Stimulated activated CD4-positive, alpha-beta T cell treated with anti-CD3 and anti-CD28 coated beads, Interleukin-4, amount 100 ng/mL, for 48 hours (primary cell): ENCODE measurements around the gene TADA3.

Source experiments
- DNase-seq, 2 donors: peaks; one replicate each; pipeline ENCODE4 v3.0.0-alpha.2; 2020; ENCODE audit warnings: low read depth in 2 of 2

TADA3 gene

DNA sequence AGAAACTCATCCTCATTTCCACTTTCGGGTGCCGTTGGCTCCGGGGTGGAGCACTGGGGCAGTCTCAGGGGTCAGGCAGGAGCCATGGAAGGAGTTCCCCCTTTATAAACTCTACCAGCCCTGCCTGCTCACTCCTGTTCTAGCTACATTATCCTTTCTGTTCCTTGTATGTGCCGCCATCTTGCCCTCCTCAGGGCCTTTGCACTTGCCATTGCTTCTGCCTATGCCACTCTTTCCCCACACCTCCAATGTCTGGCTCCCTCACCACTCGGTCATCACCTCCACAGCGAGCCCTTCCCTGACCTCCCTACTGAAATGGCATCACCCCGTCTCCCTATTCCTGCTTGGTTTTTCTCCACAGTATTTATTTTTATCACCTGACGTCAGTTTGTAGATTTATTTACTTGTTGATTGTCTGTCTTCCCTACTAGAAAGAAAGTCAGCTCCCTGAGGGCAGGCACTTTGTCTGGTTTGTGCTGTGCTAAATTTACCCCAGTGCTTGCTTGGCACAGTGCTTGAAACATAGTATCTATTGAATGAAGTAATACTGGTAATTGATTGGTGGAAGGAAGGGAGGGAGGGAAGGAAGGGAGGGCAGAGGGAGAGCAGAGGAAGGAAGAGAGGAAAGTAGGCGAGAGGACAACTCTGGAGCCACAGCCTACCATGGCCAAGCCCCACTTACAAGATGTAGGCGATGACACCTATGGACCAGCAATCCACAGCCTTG is 31.3 kb downstream of the TADA3 start:
- no peak for DNase-seq

GRCh38 chr3:9757427-9757826 is 34.8 kb downstream of the TADA3 start:
- no peak for DNase-seq

GRCh38 chr3:9754678-9755077 is 37.6 kb downstream of the TADA3 start:
- no peak for DNase-seq

DNA sequence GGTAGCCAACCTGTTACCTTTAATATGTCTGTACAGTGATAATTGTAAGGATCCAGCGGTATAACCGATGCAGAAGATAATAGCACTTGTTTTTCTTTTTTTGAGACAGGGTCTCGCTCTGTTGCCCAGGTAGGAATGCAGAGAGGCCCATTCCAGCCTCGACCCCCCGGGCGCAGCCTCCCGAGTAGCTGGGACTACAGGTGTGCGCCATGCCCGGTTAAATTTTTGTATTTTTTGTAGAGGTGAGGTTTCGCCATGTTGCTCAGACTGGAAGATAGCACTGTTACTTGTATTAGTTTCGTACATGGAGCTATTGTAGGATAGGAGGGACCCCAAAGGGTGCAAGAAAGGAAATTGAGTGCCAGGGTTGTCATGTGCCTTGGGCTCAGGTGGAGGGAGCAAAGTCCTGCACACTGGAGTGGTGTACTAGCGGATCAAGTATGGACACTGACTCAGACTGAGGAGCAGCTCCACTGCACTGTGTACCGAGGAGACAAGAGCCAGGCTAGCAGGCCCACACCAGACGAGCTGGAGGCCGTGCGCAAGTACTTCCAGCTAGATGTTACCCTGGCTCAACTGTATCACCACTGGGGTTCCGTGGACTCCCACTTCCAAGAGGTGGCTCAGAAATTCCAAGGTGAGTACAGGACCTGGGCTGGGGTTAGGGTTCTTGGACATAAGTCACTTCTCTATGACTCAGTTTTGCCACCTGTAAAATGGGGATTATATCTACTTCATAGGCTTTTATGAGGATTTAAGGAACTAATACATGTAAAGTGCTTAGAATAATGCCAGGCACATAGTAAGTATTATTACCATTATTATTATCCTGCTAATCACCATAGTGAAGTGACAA is 41.5 kb downstream of the TADA3 start:
- no peak for DNase-seq

- DNase-seq: peak; percentile 87 to 96
Measured at GRCh38 chr3:9749645-9750555, 42.4 kb downstream of the TADA3 start, which contains the start of gene OGG1. Gene OGG1, plus strand, starts transcription at chr3:9749952. Its CDS starts 335 bp downstream, at chr3:9750287.

DNA sequence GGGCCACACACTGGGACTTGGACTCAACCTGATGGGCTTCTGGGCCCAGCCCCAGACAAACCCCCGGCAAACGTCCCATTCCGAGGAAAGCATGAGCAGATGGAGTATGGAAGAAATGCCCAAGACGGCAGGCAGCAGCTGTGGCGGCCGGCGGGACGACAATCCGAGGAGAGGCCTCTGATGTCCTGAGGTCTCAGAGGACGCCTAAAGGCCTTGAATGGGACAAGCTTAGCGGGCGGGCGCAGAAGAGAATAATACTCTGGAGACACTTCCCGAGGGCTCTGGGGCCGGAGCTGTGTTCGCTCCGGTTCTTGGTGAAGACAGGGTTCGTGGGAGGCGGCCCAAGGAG is 43.0 kb downstream of the TADA3 start:
- DNase-seq: no peak

DNA sequence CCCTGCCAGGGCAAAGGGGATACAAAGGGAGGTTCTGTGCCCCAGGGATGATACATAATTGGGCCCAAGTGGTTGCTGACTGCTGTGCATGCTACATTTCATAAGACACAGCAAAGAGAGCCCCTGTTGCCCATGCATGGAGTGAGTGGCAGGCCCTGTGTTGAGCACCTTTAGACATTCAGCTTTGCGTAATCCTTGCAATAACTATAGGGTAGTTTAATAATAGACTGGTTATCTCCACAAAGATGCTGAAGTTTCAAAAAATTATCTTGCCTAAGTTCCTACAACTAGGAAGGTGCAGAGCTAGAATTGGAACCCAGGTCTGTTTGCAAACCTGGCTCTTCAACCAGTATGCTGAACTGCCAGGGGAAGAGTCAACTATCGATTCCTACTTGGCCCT is 44.2 kb downstream of the TADA3 start:
- no peak for DNase-seq

- DNase-seq: no peak
Measured at GRCh38 chr3:9747267-9747666, 45.0 kb downstream of the TADA3 start.

DNA sequence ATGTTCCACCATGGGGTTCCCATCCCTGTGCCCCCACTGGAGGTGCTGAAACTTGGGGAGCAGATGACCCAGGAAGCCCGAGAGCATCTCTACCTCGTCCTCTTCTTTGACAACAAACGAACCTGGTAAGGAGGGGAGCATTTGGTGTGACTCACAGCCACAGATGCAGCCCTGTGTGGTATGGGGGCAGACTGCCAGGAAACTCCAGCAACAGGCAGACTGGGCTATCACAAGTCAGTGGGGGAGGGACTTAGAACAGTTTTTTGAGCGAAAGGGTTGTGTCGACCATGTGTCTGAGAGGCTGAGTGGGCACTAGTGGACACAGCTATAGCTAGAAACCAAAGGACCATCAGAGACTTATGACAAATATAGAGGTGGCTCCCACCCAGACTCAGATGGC is 45.9 kb downstream of the TADA3 start:
- no peak for DNase-seq

DNA sequence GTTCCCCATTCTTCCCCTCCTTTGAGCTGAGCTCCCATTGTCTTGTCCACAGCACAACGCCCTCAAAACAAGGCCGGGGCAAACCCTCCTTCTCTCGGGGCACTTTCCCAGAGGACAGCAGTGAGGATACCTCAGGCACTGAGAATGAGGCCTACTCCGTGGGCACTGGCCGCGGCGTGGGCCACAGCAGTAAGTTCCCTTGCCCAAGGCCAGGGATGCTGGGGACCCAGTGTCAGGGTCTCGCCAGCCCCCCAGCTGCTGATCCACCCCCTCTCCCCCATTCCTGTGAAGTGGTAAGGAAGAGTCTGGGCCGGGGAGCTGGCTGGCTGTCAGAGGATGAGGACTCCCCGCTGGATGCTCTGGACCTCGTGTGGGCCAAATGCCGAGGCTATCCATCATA is 46.8 kb downstream of the TADA3 start:
- DNase-seq: no peak

DNA sequence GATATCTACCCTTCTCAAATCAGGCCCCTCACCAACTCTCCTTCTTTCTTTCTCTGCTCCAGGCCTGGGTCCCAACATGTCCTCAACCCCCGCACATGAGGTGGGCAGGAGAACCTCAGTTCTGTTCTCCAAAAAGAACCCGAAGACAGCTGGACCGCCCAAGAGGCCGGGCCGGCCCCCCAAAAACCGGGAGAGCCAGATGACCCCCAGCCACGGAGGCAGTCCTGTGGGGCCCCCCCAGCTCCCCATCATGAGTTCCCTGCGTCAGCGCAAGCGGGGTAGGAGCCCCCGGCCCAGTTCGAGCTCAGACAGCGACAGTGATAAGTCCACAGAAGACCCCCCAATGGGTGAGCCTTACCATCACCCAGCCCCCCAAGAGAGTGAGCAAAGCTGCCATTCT is 48.1 kb downstream of the TADA3 start:
- DNase-seq: no peak

- no peak for DNase-seq
Measured at GRCh38 chr3:9743548-9743947, 48.7 kb downstream of the TADA3 start.

- DNase-seq: no peak
Measured at GRCh38 chr3:9742560-9742959, 49.7 kb downstream of the TADA3 start.

- DNase-seq: no peak
Measured at GRCh38 chr3:9739181-9739580, 53.1 kb downstream of the TADA3 start.

DNA sequence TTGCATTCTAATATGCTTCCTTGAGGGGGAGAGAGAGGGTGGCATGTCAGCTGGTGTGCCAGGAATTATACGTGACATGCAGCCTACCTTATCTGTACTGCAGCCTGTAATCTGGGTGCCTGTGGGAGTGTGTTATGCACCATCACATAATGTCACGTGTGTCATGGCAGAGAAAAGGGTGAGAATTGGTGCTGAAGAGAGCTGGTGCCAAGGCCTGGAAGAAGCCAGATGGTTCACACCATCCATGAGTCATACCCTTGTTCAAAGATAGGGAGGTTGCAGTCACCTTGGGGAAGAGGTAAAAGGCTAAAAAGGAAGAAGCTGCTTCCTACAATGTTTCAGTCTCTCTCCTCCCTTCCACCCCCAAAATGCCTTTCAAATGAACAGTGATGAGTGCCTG is 55.4 kb downstream of the TADA3 start:
- no peak for DNase-seq

- DNase-seq: no peak
Measured at GRCh38 chr3:9732740-9733115, 59.5 kb downstream of the TADA3 start.

- peak; percentile 22 to 24 for DNase-seq
Measured at GRCh38 chr3:9732080-9732739, 60.1 kb downstream of the TADA3 start.

DNA sequence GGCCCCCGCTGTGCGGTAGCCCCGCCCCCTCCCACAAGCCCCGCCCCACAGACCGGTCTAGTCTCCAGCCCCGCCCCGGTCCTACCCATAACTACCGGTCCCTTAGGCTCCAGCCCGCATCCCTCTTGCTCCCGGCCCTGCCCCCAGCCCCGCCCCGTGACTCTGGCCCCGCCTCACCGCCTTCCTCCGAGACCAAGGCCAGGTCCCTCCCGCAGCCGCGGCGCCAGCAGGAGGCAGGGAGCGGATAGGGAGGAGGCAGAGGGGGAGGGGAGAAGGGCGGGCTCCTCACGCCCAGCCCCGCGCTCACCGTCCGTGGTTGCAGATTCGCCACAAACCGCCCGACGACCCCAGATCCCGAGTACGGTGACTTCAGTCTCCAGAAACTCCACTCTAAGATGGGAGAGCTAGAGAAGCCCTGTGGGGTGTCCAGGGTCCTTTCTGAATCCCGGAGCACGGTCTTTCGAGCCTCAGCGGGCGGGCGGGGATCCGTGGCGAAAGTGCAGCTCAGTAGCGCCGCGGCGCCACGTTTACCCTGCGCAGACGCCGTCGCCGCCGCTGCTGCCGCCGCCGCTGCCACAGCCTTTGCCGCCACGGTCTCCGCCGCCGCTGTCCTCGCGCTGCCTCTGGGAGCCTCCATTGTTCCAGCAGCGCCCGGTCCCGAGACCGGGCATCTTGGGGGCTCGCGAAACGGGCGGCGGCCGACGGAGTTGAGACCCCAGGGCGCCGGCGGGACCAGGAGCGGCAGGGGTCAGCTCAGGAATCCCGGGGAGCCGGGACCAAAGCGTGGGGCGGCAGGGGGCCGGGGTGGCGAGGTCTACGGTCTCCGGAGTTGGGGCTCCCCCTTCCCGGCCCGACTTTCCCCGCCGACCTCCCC is 60.8 kb downstream of the TADA3 start, which contains the start of gene BRPF1:
BRPF1 (plus strand) TSS at position 530 of the 874 bp plus-strand sequence. CDS start 2,406 bp downstream, outside the sequence.
- peak; percentile 100 for DNase-seq

DNA sequence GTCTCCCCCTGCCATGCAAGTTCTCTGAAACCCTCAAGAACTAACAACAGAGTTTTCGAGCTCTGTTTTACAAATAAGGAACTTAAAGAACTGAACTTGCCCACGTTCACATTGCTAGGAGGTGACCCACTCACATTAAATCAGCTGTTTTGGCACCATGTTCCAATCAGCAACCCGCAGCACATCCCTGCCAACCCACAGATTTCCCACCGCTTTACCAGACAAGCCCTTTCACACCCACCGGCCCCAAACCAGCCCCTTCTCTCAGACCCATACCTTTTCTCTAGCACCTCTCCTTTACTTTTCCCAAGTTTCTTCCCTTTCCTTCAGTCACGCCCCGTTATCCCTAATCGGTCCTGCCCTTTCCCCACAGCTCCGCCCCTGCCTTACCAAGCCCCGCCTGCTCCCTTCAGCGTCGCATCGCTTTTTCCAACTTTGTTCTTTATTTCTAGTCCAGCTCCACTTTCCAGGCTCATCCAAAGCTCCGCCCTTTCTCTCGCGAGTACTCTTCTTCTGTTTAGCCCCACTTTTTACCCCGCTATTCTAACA is 61.5 kb downstream of the TADA3 start:
- no peak for DNase-seq
